ENCODE data around the gene LAIR2.

DNA sequence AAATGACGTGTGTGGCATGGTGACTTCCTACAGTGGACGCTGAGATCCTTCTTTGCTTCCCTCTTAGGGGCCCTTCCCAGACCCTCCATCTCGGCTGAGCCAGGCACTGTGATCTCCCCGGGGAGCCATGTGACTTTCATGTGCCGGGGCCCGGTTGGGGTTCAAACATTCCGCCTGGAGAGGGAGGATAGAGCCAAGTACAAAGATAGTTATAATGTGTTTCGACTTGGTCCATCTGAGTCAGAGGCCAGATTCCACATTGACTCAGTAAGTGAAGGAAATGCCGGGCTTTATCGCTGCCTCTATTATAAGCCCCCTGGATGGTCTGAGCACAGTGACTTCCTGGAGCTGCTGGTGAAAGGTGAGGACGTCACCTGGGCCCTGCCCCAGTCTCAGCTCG is 5.2 kb downstream of the LAIR2 start:
- TF ChIP-seq, protein P1, sequence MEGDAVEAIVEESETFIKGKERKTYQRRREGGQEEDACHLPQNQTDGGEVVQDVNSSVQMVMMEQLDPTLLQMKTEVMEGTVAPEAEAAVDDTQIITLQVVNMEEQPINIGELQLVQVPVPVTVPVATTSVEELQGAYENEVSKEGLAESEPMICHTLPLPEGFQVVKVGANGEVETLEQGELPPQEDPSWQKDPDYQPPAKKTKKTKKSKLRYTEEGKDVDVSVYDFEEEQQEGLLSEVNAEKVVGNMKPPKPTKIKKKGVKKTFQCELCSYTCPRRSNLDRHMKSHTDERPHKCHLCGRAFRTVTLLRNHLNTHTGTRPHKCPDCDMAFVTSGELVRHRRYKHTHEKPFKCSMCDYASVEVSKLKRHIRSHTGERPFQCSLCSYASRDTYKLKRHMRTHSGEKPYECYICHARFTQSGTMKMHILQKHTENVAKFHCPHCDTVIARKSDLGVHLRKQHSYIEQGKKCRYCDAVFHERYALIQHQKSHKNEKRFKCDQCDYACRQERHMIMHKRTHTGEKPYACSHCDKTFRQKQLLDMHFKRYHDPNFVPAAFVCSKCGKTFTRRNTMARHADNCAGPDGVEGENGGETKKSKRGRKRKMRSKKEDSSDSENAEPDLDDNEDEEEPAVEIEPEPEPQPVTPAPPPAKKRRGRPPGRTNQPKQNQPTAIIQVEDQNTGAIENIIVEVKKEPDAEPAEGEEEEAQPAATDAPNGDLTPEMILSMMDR (IDR thresholded peaks at IDR 0.05): no peak
- no peak for TF ChIP-seq EZH2 (IDR thresholded peaks at IDR 0.05)

All from neural progenitor cell (in vitro differentiated cells).